Neural cell (in vitro differentiated cells): ENCODE data around the gene LYPLA2.

Experiments used
- EZH2 ChIP-seq: fragments of 200-600, 300-800 bp; shearing (Covaris generic), sonication (generic); IDR thresholded peaks from 2 replicates; pipeline ENCODE4 v1.6.1; 2014; ENCODE audit warnings: antibody characterized with exemption, low read length, borderline replicate concordance, mild to moderate bottlenecking; ENCODE audit not compliant: insufficient read depth, poor library complexity, severe bottlenecking
- POLR2AphosphoS5 ChIP-seq: IDR thresholded peaks from 2 replicates; pipeline ENCODE4 v1.6.1; 2012
- RAD21 ChIP-seq: fragments of 450-650 bp; conservative IDR thresholded peaks from 2 replicates; pipeline ENCODE4 v1.6.1; 2014; ENCODE audit warnings: antibody characterized with exemption, mild to moderate bottlenecking, moderate library complexity
- SMC3 ChIP-seq: fragments of 450-650 bp; conservative IDR thresholded peaks from 2 replicates; pipeline ENCODE4 v1.6.1; 2014; ENCODE audit warnings: antibody characterized with exemption, mild to moderate bottlenecking, moderate library complexity; ENCODE audit not compliant: poor library complexity
- TF ChIP-seq, protein P1 (sequence below): fragments of 450-650 bp; IDR thresholded peaks from 2 replicates; pipeline ENCODE4 v1.5.1; 2014; ENCODE audit warnings: antibody characterized with exemption, mild to moderate bottlenecking, moderate library complexity; ENCODE audit not compliant: poor library complexity, severe bottlenecking

DNA sequence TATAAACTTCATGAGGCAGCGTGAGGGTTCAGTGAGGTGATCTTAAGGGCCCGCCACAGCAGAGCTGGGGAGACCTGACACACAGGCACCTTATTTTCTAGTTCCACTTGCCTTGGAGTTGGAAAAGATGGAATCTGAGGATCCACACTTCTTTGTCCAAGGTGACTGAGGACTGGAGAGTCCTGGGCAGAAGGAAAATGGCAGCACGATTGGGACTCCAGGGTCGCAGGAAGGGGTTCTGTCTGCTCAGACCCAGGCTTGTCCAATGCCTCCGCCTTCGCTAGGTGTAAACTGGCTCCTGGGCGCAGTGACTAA, 8.3 kb downstream of the LYPLA2 start:
- TF ChIP-seq, protein P1, sequence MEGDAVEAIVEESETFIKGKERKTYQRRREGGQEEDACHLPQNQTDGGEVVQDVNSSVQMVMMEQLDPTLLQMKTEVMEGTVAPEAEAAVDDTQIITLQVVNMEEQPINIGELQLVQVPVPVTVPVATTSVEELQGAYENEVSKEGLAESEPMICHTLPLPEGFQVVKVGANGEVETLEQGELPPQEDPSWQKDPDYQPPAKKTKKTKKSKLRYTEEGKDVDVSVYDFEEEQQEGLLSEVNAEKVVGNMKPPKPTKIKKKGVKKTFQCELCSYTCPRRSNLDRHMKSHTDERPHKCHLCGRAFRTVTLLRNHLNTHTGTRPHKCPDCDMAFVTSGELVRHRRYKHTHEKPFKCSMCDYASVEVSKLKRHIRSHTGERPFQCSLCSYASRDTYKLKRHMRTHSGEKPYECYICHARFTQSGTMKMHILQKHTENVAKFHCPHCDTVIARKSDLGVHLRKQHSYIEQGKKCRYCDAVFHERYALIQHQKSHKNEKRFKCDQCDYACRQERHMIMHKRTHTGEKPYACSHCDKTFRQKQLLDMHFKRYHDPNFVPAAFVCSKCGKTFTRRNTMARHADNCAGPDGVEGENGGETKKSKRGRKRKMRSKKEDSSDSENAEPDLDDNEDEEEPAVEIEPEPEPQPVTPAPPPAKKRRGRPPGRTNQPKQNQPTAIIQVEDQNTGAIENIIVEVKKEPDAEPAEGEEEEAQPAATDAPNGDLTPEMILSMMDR = no peak
- TF ChIP-seq EZH2 = no peak
- TF ChIP-seq RAD21 = no peak
- TF ChIP-seq SMC3 = no peak
- no peak for TF ChIP-seq POLR2AphosphoS5
